DMS114 treated with DMSO at 0.1 percent for 48 hours (cell line): ENCODE results near the gene IL1B.

Experiments used
- DNase-seq: peaks from one replicate; lab custom pipeline; 2025; ENCODE audit not compliant: unreplicated experiment; lab: John Stamatoyannopoulos, UW

IL1B gene

GRCh38 chr2:112829961-112830681 lies 6.5 kb downstream of the IL1B start:
- no peak for DNase-seq

- no peak for DNase-seq
These were observed 7.2 kb downstream of the IL1B start for GRCh38 chr2:112829101-112829960.

- no peak for DNase-seq
These were observed 8.3 kb downstream of the IL1B start for GRCh38 chr2:112828251-112828691.

- DNase-seq = no peak
These were observed 8.9 kb downstream of the IL1B start for GRCh38 chr2:112827604-112828185.

- no peak for DNase-seq
These were observed 9.6 kb downstream of the IL1B start for GRCh38 chr2:112827009-112827408.

- no peak for DNase-seq
These were observed 10.9 kb downstream of the IL1B start for GRCh38 chr2:112825706-112826105.

GRCh38 chr2:112824694-112825085 lies 11.9 kb downstream of the IL1B start:
- DNase-seq = no peak

- DNase-seq = no peak
These were observed 14.9 kb downstream of the IL1B start for GRCh38 chr2:112821682-112822081.

- no peak for DNase-seq
These were observed 15.4 kb downstream of the IL1B start for GRCh38 chr2:112821142-112821541.

GRCh38 chr2:112820343-112820742 lies 16.2 kb downstream of the IL1B start:
- DNase-seq = no peak

- no peak for DNase-seq
These were observed 17.5 kb downstream of the IL1B start for GRCh38 chr2:112819081-112819480.

- no peak for DNase-seq
These were observed 18.3 kb downstream of the IL1B start for GRCh38 chr2:112818094-112818902.

- DNase-seq = no peak
These were observed 19.4 kb downstream of the IL1B start for GRCh38 chr2:112817082-112817689.

GRCh38 chr2:112814278-112814677 lies 22.3 kb downstream of the IL1B start:
- DNase-seq = no peak

- no peak for DNase-seq
These were observed 23.2 kb downstream of the IL1B start for GRCh38 chr2:112813280-112813966.

GRCh38 chr2:112812318-112813267 lies 24.0 kb downstream of the IL1B start:
- DNase-seq = no peak

- DNase-seq = no peak
These were observed 24.7 kb downstream of the IL1B start for GRCh38 chr2:112811841-112812306.

- no peak for DNase-seq
These were observed 25.2 kb downstream of the IL1B start for GRCh38 chr2:112811276-112811831.
